K562 (cell line): ENCODE data around the gene SNRNP48. TPM values are rescaled to one million over a fixed set of nuclear protein-coding genes. Genes with fewer than 3 reads are reported as not detected.

Experiments used
- ATAC-seq: fragments of 200-7000 bp; cut with Tn5 transposase; 3 replicates; pipeline ENCODE4 v1.9.1; 2020; ENCODE audit warnings: moderate library complexity
- BruUV-seq: library from RNA; stranded (reverse); fragments of 400-500 nt; replicated peaks from 2 replicates; lab custom pipeline; 2021; lab: Mats Ljungman, UMichigan
- CTCF ChIA-PET: fragments of 300-600 bp; formaldehyde crosslinking; extraction: SDS; loops from one replicate; lab custom pipeline; 2021; ENCODE audit warnings: low intra/inter-chr PET ratio; lab: Yijun Ruan, JAX
- POLR2A ChIA-PET: fragments of 300-600, 350-650 bp; sonication (Branson Sonifier 250); formaldehyde crosslinking; extraction: SDS; loops from one replicate; lab custom pipeline; 2021; ENCODE audit warnings: antibody characterized with exemption, inconsistent platforms; lab: Yijun Ruan, JAX
- DNase-seq, 4 experiments: peaks; one replicate each; pipeline versions ENCODE4 v3.0.0 to v3.0.0-alpha.2; 2011 to 2018; ENCODE audit warnings: low spot score in 3 of 4, mixed read lengths in 3 of 4; ENCODE audit errors: extremely low read depth in 1 of 4
- FAIRE-seq: peaks from 2 replicates; lab custom pipeline; 2011; peaks lifted over from hg19 to GRCh38; lab: Jason Lieb, UNC
- H2AFZ ChIP-seq: 2 replicates; pipeline ENCODE4 v1.6.0; 2011; ENCODE audit warnings: low read depth, low read length, control low read depth, inconsistent platforms
- H3K27ac ChIP-seq: fragments of 200-600 bp; 3 replicates; pipeline ENCODE4 v1.8.0; 2011; ENCODE audit warnings: low read depth, mild to moderate bottlenecking, control low read depth, inconsistent platforms, low read length, moderate library complexity, mixed read lengths; ENCODE audit errors: extremely low read depth
- H3K27me3 ChIP-seq, 2 experiments: fragments of 300-600 bp in 1 of 2; 2 replicates in 1 of 2; 3 replicates in 1 of 2; pipeline versions ENCODE4 v1.6.0 to v1.8.0; 2011; ENCODE audit warnings: inconsistent platforms in 2 of 2, low read length in 2 of 2, mild to moderate bottlenecking in 1 of 2, mixed read lengths in 1 of 2, moderate library complexity in 1 of 2; ENCODE audit not compliant: control insufficient read depth in 2 of 2, insufficient read depth in 2 of 2
- H3K36me3 ChIP-seq: fragments of 300-600 bp; 3 replicates; pipeline ENCODE4 v1.8.0; 2011; ENCODE audit warnings: mild to moderate bottlenecking, low read length, inconsistent platforms; ENCODE audit not compliant: control insufficient read depth, insufficient read depth
- H3K4me1 ChIP-seq, 2 experiments: fragments of 200-600 bp in 1 of 2; replicated peaks in 1 of 2; 2 replicates in 1 of 2; 3 replicates in 1 of 2; pipeline versions ENCODE4 v1.5.1 to v1.8.0; 2011; ENCODE audit warnings: inconsistent platforms in 2 of 2, low read length in 2 of 2, mild to moderate bottlenecking in 1 of 2, mixed read lengths in 1 of 2, moderate library complexity in 1 of 2; ENCODE audit not compliant: control insufficient read depth in 2 of 2, insufficient read depth in 2 of 2
- H3K4me2 ChIP-seq: 2 replicates; pipeline ENCODE4 v1.6.1; 2011; ENCODE audit warnings: low read length, control low read depth, inconsistent platforms, mixed read lengths; ENCODE audit not compliant: insufficient read depth
- H3K4me3 ChIP-seq: fragments of 200-600 bp; sonication (generic), shearing (Covaris generic); 2 replicates; pipeline ENCODE4 v1.5.1; 2016; ENCODE audit warnings: control low read depth, inconsistent platforms
- H3K79me2 ChIP-seq: fragments of 200-600 bp; 3 replicates; pipeline ENCODE4 v1.8.0; 2011; ENCODE audit warnings: low read length, inconsistent platforms; ENCODE audit not compliant: control insufficient read depth, insufficient read depth
- H3K9ac ChIP-seq, 2 experiments: 2 replicates each; pipeline versions ENCODE4 v1.6.0 to v1.6.1; 2011; ENCODE audit warnings: low read depth in 2 of 2, low read length in 2 of 2, control low read depth in 1 of 2, inconsistent platforms in 1 of 2, mild to moderate bottlenecking in 1 of 2, mixed read lengths in 1 of 2; ENCODE audit not compliant: insufficient read depth in 1 of 2
- H3K9me1 ChIP-seq: one replicate; pipeline ENCODE4 v1.6.0; 2011; ENCODE audit warnings: inconsistent platforms, mild to moderate bottlenecking, low read length, moderate library complexity; ENCODE audit not compliant: control insufficient read depth, insufficient read depth
- H3K9me3 ChIP-seq: replicated peaks from 2 replicates; pipeline ENCODE4 v1.5.1; 2011; ENCODE audit warnings: low read depth, low read length, inconsistent platforms; ENCODE audit not compliant: control insufficient read depth, insufficient read depth
- H4K20me1 ChIP-seq: replicated peaks from 2 replicates; pipeline ENCODE4 v1.6.1; 2011; ENCODE audit warnings: low read length, inconsistent platforms, mixed read lengths; ENCODE audit not compliant: control insufficient read depth, insufficient read depth
- CREB3 ChIP-seq: fragments of 450-650 bp; conservative IDR thresholded peaks from 2 replicates; pipeline ENCODE4 v1.6.1; 2016; ENCODE audit warnings: missing genetic modification characterization, low read depth, mild to moderate bottlenecking, missing compliant biosample characterization, moderate library complexity
- CREB5 ChIP-seq: fragments of 250-450 bp; sonication (Bioruptor Pico); IDR thresholded peaks from 2 replicates; pipeline ENCODE4 v1.5.0; 2020; ENCODE audit warnings: mild to moderate bottlenecking
- CREBBP ChIP-seq: IDR thresholded peaks from one replicate; pipeline ENCODE4 v1.6.1; 2012; ENCODE audit warnings: low read depth, mild to moderate bottlenecking, control low read depth, inconsistent platforms, low read length
- SIRT6 ChIP-seq: IDR thresholded peaks from one replicate; pipeline ENCODE4 v1.6.1; 2012; ENCODE audit warnings: low read depth, mild to moderate bottlenecking, control low read depth, inconsistent platforms, low read length, moderate library complexity
- YBX1 ChIP-seq: fragments of 450-650 bp; IDR thresholded peaks from 2 replicates; pipeline ENCODE4 v1.7.1; 2016; ENCODE audit warnings: mild to moderate bottlenecking
- ZBTB34 ChIP-seq: fragments of 250-450 bp; sonication (Bioruptor Pico); IDR thresholded peaks from 2 replicates; pipeline ENCODE4 v1.8.0; 2021; ENCODE audit warnings: mild to moderate bottlenecking, moderate library complexity
- ZBTB43 ChIP-seq: sonication (generic); formaldehyde crosslinking; IDR thresholded peaks from 2 replicates; pipeline ENCODE4 v1.8.0; 2023; ENCODE audit warnings: mild to moderate bottlenecking, missing genetic modification reagents
- ZBTB7A ChIP-seq: IDR thresholded peaks from 2 replicates; pipeline ENCODE4 v1.6.1; 2011; ENCODE audit warnings: low read depth, mild to moderate bottlenecking, low read length, moderate library complexity, borderline replicate concordance; ENCODE audit not compliant: control insufficient read depth
- ZNF24 ChIP-seq: fragments of 450-650 bp; IDR thresholded peaks from 2 replicates; pipeline ENCODE4 v1.6.1; 2016
- ZSCAN29 ChIP-seq: fragments of 450-650 bp; IDR thresholded peaks from 2 replicates; pipeline ENCODE4 v1.6.1; 2017
- WGBS: fragments of 100-300 bp; shearing (Covaris generic); methylation state at CpG from one replicate; pipeline ENCODE4 v1.1.6; 2016; ENCODE audit warnings: low coverage, mixed read lengths; ENCODE audit not compliant: insufficient coverage; ENCODE audit errors: missing lambda C conversion rate; 5-methylcytosine and 5-hydroxymethylcytosine counted together
- in situ Hi-C: fragments of 300-500 bp; cut with MboI; formaldehyde crosslinking; loops from 4 replicates; pipeline ENCODE4 v1.15.0; 2018; ENCODE audit warnings: inconsistent platforms, mixed read lengths
- intact Hi-C: fragments of 100-400 bp; cut with micrococcal nuclease; formaldehyde crosslinking; loops from 2 replicates; pipeline ENCODE4 v1.14.2; 2022
- polyA plus RNA-seq, 8 experiments: library from polyadenylated mRNA; depleted of rRNA in 4 of 8; stranded (reverse) in 5 of 8; unstranded in 3 of 8; fragments of >200 nt; fragmentation: Nextera tagmentation in 2 of 8; fragmentation: Illumina TruSeq in 1 of 8; extraction: Ambion mirVana in 2 of 8; extraction: Trizol in 1 of 8; gene quantifications; 2 replicates each; pipeline versions ENCODE4 v1.2.1 to v1.2.3, GENCODE V29; 2011 to 2014; ENCODE audit warnings: inconsistent platforms in 1 of 8, missing spikeins in 1 of 8
- total RNA-seq, 7 experiments: library from RNA; depleted of rRNA in 6 of 7; stranded (reverse); fragments of >200 nt in 6 of 7; fragmentation: Illumina TruSeq in 2 of 7; extraction: Trizol in 2 of 7; gene quantifications; 2 replicates each; pipeline versions ENCODE4 v1.2.1 to v1.2.3, GENCODE V29; 2011 to 2021; ENCODE audit warnings: low replicate concordance in 1 of 7

Gene SNRNP48
- total and polyA plus RNA-seq, 9 of the 15 experiments (the other 6 are each of a cell fraction or from before 2014, with no cell fraction given) = 6.2 to 32.9 (median 18.6) TPM

- TF ChIP-seq CREB5 = no peak
- TF ChIP-seq, all 486 proteins: peak for 0
Observed at GRCh38 chr6:7568021-7568420, 22.0 kb upstream of the SNRNP48 start (continued).

GRCh38 chr6:7569082-7569481 is 20.9 kb upstream of the SNRNP48 start:
- Histone ChIP-seq H3K4me2 (no peak overlapping the region), H3K9ac (no peak overlapping the region), H3K79me2 (no peaks in the 10 kb centered on the region), H3K9me3 (no peaks in the 10 kb centered on the region), H3K36me3 (no peaks in the 10 kb centered on the region), H4K20me1 (no peaks in the 10 kb centered on the region), H3K4me1 (no peaks in the 10 kb centered on the region), H3K27me3 (peaks cover 61 to 73% of the 10 kb centered on the region in 2 experiments), H2AFZ (no peak overlapping the region), H3K9me1 (no peaks in the 10 kb centered on the region), H3K4me3 (no peak overlapping the region), H3K27ac (no peak overlapping the region)
- DNase-seq = no peak
- ATAC-seq = no peak
- TF ChIP-seq ZNF24 (no peak), YBX1 (no peak), ZBTB7A (no peak), CREBBP (no peak), ZBTB43 (no peak), ZSCAN29 (no peak), SIRT6 (no peak), CREB3 (tag) (no peak), ZBTB34 (CRISPR knock-in tag) (no peak)
- POLR2A ChIA-PET = interaction anchor here (0.7 kb wide), 1 partner anchor 33 kb away, joined by 3 read pairs; no protein-coding TSS in a partner anchor
- BruUV-seq = no TSS peak
- intact Hi-C loops (no loop called here), in situ Hi-C loops (no loop called here)
- no peak for FAIRE-seq
- 1% methylated on average over 13 of the region's 13 CpGs for WGBS
- CTCF ChIA-PET = interaction anchor here (0.6 kb wide), 1 partner anchor 142 kb away, joined by 3 read pairs; no protein-coding TSS in a partner anchor
